HUES64 (cell line): ENCODE results near the gene FYN.

Experiments
- H3K27ac ChIP-seq: 2 replicates; pipeline ENCODE4 v1.7.0; 2013; ENCODE audit warnings: low read depth, low read length, inconsistent platforms
- H3K27me3 ChIP-seq: 2 replicates; pipeline ENCODE4 v1.6.1; 2013; ENCODE audit warnings: mild to moderate bottlenecking, low read length; ENCODE audit not compliant: insufficient read depth
- H3K36me3 ChIP-seq: 2 replicates; pipeline ENCODE4 v1.6.1; 2013; ENCODE audit warnings: mild to moderate bottlenecking, low read length; ENCODE audit not compliant: insufficient read depth
- H3K4me1 ChIP-seq: 2 replicates; pipeline ENCODE4 v1.6.1; 2013; ENCODE audit warnings: mild to moderate bottlenecking, low read length, moderate library complexity; ENCODE audit not compliant: insufficient read depth
- H3K4me3 ChIP-seq: 2 replicates; pipeline ENCODE4 v1.5.1; 2013; ENCODE audit warnings: mild to moderate bottlenecking, low read length, moderate library complexity
- H3K9ac ChIP-seq: 2 replicates; pipeline ENCODE4 v1.6.1; 2013; ENCODE audit warnings: mild to moderate bottlenecking, low read depth, low read length
- H3K9me3 ChIP-seq: 2 replicates; pipeline ENCODE4 v1.6.1; 2013; ENCODE audit warnings: low read depth, low read length; ENCODE audit not compliant: insufficient read depth
- WGBS: fragments of 150-250, 120-280 bp; methylation state at CpG from one replicate; pipeline ENCODE4 v1.1.7; 2013; ENCODE audit warnings: missing lambda C conversion rate; 5-methylcytosine and 5-hydroxymethylcytosine counted together

The FYN gene

GRCh38 chr6:111730864-111731263 lies 142.4 kb downstream of the FYN start:
- H3K9ac ChIP-seq = no peak overlapping the region
- 66% methylated on average over 11 of the region's 11 CpGs for WGBS
- H3K4me1 ChIP-seq = peaks cover 21% of the 10 kb centered on the region
- no peaks in the 10 kb centered on the region for H3K27me3 ChIP-seq
- peaks cover 13% of the 10 kb centered on the region for H3K9me3 ChIP-seq
- H3K36me3 ChIP-seq = peaks cover 6% of the 10 kb centered on the region; the same call in 1 of the 2 replicates
- H3K4me3 ChIP-seq = no peak overlapping the region
- peak overlapping the region; percentile 58; the same call in 1 of the 2 replicates for H3K27ac ChIP-seq

GRCh38 chr6:111727802-111728201 lies 145.4 kb downstream of the FYN start:
- no peak overlapping the region for H3K4me3 ChIP-seq
- WGBS = 91% methylated on average over 3 of the region's 3 CpGs
- H3K27ac ChIP-seq = no peak overlapping the region
- no peaks in the 10 kb centered on the region; the same call in 1 of the 2 replicates for H3K36me3 ChIP-seq
- no peak overlapping the region for H3K9ac ChIP-seq
- H3K27me3 ChIP-seq = no peaks in the 10 kb centered on the region
- peaks cover 21% of the 10 kb centered on the region for H3K4me1 ChIP-seq
- H3K9me3 ChIP-seq = peaks cover 6% of the 10 kb centered on the region

- H3K27ac ChIP-seq = no peak overlapping the region
- no peak overlapping the region for H3K9ac ChIP-seq
- 95% methylated on average over 5 of the region's 5 CpGs for WGBS
- peaks cover 20% of the 10 kb centered on the region for H3K4me1 ChIP-seq
- H3K9me3 ChIP-seq = no peaks in the 10 kb centered on the region
- no peaks in the 10 kb centered on the region for H3K36me3 ChIP-seq
- H3K27me3 ChIP-seq = no peaks in the 10 kb centered on the region
- no peak overlapping the region for H3K4me3 ChIP-seq
These were observed 146.2 kb downstream of the FYN start for GRCh38 chr6:111727041-111727440.

- Histone ChIP-seq H3K9ac (no peak overlapping the region), H3K4me1 (peaks cover 7% of the 10 kb centered on the region), H3K27ac (no peak overlapping the region), H3K4me3 (no peak overlapping the region), H3K36me3 (no peaks in the 10 kb centered on the region), H3K27me3 (no peaks in the 10 kb centered on the region), H3K9me3 (no peaks in the 10 kb centered on the region)
- 95% methylated on average over 7 of the region's 7 CpGs for WGBS
These were observed 147.7 kb downstream of the FYN start for GRCh38 chr6:111725446-111726112.

- no peak overlapping the region for H3K4me3 ChIP-seq
- no peaks in the 10 kb centered on the region for H3K27me3 ChIP-seq
- no peak overlapping the region for H3K27ac ChIP-seq
- H3K9ac ChIP-seq = no peak overlapping the region
- H3K36me3 ChIP-seq = peaks cover 3% of the 10 kb centered on the region; the same call in 1 of the 2 replicates
- WGBS = 80% methylated on average over 3 of the region's 3 CpGs
- 0 out of 2 replicates have a peak, but pooled peaks cover 2% of the 10 kb centered on the region for H3K4me1 ChIP-seq
- H3K9me3 ChIP-seq = no peaks in the 10 kb centered on the region
These were observed 148.7 kb downstream of the FYN start for GRCh38 chr6:111724505-111724904.

- Histone ChIP-seq H3K9ac (no peak overlapping the region), H3K27me3 (no peaks in the 10 kb centered on the region), H3K4me3 (no peak overlapping the region), H3K9me3 (no peaks in the 10 kb centered on the region), H3K4me1 (0 out of 2 replicates have a peak, but pooled peaks cover 2% of the 10 kb centered on the region), H3K27ac (no peak overlapping the region), H3K36me3 (peaks cover 6% of the 10 kb centered on the region; the same call in 1 of the 2 replicates)
- WGBS = 96% methylated on average over 5 of the region's 5 CpGs
These were observed 149.2 kb downstream of the FYN start for GRCh38 chr6:111724039-111724438.

GRCh38 chr6:111723412-111723970 lies 149.8 kb downstream of the FYN start:
- Histone ChIP-seq H3K36me3 (peaks cover 12% of the 10 kb centered on the region), H3K27me3 (no peaks in the 10 kb centered on the region), H3K4me3 (no peak overlapping the region), H3K27ac (no peak overlapping the region), H3K9me3 (no peaks in the 10 kb centered on the region), H3K9ac (no peak overlapping the region), H3K4me1 (0 out of 2 replicates have a peak, but pooled peaks cover 2% of the 10 kb centered on the region)
- 97% methylated on average over 7 of the region's 7 CpGs for WGBS

- Histone ChIP-seq H3K9me3 (no peaks in the 10 kb centered on the region), H3K27me3 (no peaks in the 10 kb centered on the region), H3K9ac (no peak overlapping the region), H3K36me3 (peaks cover 21% of the 10 kb centered on the region), H3K4me1 (no peaks in the 10 kb centered on the region), H3K27ac (no peak overlapping the region), H3K4me3 (no peak overlapping the region)
- WGBS = 100% methylated on average over 2 of the region's 3 CpGs
These were observed 151.0 kb downstream of the FYN start for GRCh38 chr6:111722179-111722731.

- no peak overlapping the region for H3K4me3 ChIP-seq
- no peak overlapping the region for H3K27ac ChIP-seq
- 93% methylated on average over 1 of the region's 1 CpG for WGBS
- peaks cover 21% of the 10 kb centered on the region for H3K36me3 ChIP-seq
- H3K27me3 ChIP-seq = no peaks in the 10 kb centered on the region
- no peaks in the 10 kb centered on the region for H3K4me1 ChIP-seq
- no peak overlapping the region for H3K9ac ChIP-seq
- H3K9me3 ChIP-seq = no peaks in the 10 kb centered on the region
These were observed 151.5 kb downstream of the FYN start for GRCh38 chr6:111721753-111722154.

GRCh38 chr6:111720931-111721496 lies 152.2 kb downstream of the FYN start:
- Histone ChIP-seq H3K36me3 (peaks cover 21% of the 10 kb centered on the region), H3K27me3 (no peaks in the 10 kb centered on the region), H3K4me1 (no peaks in the 10 kb centered on the region), H3K4me3 (no peak overlapping the region), H3K27ac (no peak overlapping the region), H3K9me3 (no peaks in the 10 kb centered on the region), H3K9ac (no peak overlapping the region)
- WGBS = 93% methylated on average over 12 of the region's 12 CpGs

- no peak overlapping the region for H3K27ac ChIP-seq
- no peak overlapping the region for H3K4me3 ChIP-seq
- H3K27me3 ChIP-seq = no peaks in the 10 kb centered on the region
- no peaks in the 10 kb centered on the region for H3K4me1 ChIP-seq
- 97% methylated on average over 3 of the region's 3 CpGs for WGBS
- H3K9ac ChIP-seq = no peak overlapping the region
- H3K36me3 ChIP-seq = peaks cover 28% of the 10 kb centered on the region
- no peaks in the 10 kb centered on the region for H3K9me3 ChIP-seq
These were observed 154.3 kb downstream of the FYN start for GRCh38 chr6:111718990-111719389.
